Activated naive CD4-positive, alpha-beta T cell treated with anti-CD3 and anti-CD28 coated beads, Interleukin-2, amount 50 U/mL, for 16 hours (primary cell): Measurements from ENCODE around the gene ABLIM2.

Experiments used
- DNase-seq: peaks from one replicate; pipeline ENCODE4 v3.0.0-alpha.2; 2020

The ABLIM2 gene

DNA sequence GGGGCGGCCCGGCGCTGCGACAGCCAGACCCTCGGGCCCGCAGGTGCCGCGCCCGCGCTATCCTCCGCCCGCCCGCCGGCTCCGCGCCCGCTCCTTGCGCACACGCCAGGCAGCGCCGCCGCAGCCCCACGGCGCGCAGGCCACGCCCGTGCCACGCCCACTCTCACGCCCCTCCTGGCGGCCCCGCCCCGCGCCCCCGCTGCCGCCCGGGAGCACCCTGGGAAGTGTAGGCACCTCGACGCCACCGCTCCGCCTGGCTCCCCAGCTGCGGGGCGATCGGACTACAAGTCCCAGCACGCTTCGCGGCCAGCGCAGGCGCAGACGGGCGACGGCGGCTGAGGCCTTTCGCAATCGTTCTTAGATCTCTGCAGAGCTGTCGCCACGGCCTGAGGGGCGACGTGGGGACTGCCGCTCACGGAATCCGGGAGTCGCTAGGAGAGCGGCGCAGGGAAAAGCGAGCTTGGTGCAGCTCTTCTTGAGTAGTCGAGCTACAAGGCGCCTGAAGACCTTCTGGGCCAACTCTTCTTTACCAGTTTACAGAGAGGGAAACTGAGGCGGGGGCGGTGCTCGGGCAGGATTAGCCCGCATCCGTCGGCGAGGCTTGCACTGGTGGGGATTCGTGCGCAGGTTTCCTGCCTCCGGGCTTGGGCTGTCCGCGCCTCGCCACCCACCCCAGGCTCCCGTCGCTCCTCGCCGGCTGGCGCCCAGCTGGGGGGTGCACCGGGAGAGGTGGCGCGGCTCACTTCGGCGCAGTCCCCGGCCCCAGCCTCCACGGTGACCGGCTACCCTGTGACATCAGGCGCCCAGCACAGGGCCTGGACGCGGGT lies at the start of gene ABLIM2:
Gene ABLIM2, minus strand, starts transcription at position 104 of the 827 bp plus-strand sequence. CDS start 124 bp downstream, outside the sequence.
- DNase-seq, result peak; percentile 98

- DNase-seq, result no peak
These were observed 48.7 kb upstream of the ABLIM2 start for GRCh38 chr4:8207314-8207713.

DNA sequence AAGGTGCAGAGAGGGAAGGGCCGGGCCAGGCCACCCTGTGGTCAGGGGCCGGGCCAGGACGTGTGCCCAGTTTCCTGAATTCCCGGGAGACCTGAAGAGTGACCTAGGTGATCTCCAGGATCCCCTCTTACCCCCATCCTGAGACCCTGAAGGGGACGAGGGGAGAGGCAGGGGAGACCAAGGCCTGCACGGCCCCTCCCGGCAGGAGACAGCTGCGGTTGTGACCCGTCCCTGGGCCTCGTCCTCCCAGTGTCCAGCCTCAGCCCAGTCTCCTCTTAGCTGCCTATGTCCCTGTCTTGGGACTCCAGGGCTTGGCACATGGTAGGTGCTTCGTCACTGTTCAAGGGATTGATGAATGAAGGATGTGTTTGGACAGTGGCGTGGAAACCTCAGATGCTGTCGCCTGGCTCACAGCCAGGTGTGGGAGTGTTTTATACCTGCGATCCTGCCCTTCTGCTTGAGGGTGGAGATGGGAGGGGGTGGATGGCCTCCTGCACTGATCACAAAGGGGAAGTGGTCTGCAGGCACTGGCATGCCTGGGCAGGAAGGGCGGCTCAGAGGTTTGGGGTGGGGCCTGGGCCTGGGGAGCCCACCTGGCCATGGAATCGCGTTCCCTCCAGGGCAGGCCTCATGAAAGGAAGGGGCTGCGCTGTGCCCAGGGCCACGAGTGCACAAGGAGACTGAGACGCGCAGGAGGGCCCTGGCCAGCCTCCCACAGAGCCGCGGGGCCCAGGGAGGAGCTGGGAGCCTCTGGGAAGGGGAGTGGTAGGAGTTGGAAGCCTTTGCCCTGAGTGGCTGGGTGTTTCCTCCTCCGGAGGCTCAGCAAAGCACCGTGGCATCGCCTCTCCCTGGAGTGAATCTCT lies 47.4 kb upstream of the ABLIM2 start:
- DNase-seq, result no peak

DNA sequence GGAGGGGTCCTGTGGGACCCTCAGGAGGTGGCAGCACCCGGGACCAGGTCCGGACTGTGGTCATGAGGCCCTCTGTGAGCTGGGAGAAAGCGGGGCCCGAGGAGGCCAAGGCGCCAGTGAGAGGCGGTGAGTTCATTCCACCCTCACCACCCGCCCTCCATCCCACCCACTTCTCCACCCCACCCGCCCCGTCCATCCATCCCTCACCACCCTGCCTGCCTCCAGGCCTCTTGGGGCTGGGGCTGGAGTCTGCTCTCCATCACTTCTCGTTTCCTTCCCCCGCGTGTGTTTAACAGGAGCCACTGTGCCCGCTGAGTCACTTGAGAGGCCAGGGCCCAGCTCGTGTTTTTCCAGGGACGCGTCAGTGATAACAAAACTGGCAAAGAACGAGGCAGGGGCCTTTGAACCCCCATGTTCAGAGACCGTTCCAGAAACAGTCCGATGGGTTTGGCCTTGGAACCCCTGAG lies 46.7 kb upstream of the ABLIM2 start:
- DNase-seq, result no peak

DNA sequence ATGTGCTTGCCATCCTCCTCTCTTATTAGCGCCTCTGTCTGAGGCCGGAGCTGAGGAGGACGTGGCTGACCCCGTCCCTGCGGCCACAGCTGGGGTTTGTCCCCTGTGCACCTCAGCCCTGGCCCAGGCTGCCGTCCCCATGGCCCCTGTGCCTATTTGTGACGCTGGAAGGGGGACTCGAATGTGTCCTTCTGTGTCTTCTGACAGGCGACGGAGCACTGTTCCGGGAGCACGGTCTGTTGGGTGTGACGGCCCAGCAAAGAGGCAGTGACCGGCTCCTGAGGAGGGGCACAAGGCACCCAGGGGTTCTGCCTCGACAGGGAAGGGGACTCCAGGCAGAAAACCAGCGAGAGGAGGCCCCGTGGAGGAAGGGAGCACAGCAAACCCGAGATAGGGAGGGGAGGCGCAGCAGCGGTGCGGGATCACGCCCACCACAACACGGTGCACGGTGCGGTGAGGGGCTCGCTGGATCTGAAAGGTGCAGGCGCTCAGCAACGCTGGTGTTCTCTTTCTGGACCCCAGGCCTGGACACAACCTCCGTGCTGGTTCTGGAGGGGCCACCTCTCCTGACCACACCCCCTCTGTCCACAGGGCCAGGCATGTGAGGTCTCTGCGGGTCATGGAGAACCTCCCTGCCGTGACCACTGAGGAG lies 46.1 kb upstream of the ABLIM2 start:
- DNase-seq, result no peak

GRCh38 chr4:8203817-8204216 lies 45.2 kb upstream of the ABLIM2 start:
- DNase-seq, result no peak

- no peak for DNase-seq
These were observed 44.4 kb upstream of the ABLIM2 start for GRCh38 chr4:8203052-8203401.

DNA sequence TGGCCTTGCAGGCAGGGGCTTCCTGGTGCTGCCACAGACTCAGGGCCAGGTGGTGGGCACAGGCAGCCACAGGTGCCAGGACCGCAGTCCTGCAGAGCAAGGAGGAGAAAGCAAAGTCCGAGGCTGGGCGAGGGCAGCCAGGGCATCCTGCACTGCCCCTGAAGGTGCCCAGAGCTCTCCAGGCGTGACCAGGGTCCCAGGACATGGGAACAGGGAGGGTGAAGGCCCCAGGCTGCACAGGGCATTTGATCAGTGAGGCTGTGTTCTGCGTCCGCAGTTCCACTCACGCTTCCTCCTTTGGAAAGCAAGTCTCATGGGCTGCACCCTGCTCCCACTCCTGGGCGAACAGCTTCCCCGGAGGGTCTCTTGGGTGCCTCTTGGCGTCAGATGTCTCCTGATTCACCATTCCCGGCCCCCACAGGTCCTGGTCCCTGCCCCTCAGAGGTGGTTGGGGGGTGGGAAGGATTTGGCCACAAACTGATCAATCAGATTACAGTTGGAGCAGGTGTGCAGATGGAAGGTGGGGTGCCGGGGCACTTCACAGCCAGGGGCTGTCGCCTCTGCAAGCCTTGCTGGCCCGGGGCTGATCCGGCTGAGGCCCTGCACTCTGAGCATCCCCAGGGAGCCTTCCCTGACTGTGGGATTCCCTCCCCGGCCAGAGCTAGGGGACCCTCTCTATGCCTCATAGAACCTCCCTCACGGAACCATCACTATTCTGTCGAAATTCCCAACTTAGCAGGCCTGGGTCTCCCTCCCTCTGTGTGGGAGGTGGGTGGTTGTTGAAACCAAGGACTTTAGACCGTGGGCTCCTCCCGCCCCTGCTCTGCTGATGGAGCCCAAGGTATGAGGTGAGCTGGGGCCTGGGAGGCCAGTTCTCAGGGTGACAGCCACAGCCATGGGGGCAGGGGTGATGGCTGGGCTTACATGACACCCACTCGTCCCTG lies 43.8 kb upstream of the ABLIM2 start:
- DNase-seq, result no peak

- peak; percentile 54 for DNase-seq
These were observed 42.7 kb upstream of the ABLIM2 start for GRCh38 chr4:8201321-8201781.

GRCh38 chr4:8200302-8200975 lies 41.8 kb upstream of the ABLIM2 start:
- peak; percentile 44 for DNase-seq

- DNase-seq, result peak; percentile 28
These were observed 41.1 kb upstream of the ABLIM2 start for GRCh38 chr4:8199594-8200301.

DNA sequence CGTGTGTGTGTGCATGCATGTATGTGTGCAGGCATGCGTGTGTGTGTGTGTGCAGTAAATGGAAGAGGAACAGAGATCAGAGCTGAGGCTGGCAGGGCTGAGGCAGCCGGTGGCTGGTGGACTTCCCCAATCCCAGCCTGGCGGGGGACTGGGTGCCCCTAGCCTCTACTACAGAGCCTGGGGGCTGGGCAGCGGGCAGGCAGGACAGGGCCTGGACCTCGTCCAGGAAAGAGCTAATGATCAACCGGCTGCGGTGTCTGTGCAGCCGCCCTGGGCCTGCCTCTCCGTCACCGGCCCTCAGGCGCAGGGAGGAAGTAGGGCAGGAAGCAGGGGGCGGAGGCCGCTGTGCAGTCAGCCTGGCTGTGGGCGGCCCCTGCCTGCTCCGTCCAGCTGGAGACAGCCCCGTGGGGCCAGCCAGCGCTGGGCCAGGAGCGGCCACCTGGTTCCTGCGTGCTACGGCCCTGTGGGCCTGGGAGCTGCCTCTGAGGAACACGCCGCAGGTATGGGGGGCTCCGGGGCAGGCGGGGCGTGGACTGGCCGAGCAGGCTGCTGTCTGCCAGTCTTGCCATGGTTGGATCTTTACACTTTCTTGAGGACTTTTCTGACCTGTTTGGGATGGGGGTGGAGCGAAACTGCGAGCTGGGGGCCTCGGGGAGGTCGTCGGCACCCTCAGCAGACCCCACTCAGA lies 40.4 kb upstream of the ABLIM2 start, which contains the start of gene SH3TC1:
Gene SH3TC1, plus strand, starts transcription at position 385 of the 688 bp plus-strand sequence. CDS start 5,905 bp downstream, outside the sequence.
- DNase-seq, result peak; percentile 48

DNA sequence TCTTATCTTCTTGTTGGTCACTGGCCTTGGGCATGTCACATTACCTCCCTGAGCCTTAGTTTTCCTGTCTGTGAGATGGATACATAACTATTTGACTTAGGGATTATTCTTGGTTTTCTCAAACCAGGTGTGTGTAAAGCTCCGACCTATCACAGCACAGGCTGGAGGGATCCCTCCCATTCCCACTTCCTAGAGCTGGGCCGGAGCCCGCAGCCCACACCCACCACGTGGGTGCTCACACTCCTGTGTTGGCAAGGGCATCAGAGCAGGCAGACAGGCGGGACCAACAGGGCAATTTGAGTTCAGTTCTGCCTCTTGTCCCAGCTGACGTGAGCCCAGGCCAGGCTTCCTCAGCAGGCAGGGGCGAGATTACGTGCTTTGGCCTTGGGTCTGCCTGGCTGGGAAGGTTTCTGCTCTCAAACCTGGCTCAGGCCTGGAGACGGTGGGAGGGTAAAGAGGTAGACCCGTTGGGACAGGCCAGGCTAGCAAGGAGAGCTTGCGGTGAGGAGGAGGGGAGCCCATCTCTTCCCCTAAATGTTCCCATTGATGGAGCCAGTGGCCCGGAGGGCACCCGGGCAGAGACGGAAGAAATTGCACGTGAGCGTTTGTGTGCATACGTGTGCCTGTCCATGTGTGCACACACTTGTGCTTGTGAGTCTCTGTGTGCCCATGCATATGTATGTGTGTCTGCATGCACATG lies 39.7 kb upstream of the ABLIM2 start:
- DNase-seq, result no peak

- no peak for DNase-seq
These were observed 38.9 kb upstream of the ABLIM2 start for GRCh38 chr4:8197521-8197920.

GRCh38 chr4:8195841-8196458 lies 37.3 kb upstream of the ABLIM2 start:
- no peak for DNase-seq

DNA sequence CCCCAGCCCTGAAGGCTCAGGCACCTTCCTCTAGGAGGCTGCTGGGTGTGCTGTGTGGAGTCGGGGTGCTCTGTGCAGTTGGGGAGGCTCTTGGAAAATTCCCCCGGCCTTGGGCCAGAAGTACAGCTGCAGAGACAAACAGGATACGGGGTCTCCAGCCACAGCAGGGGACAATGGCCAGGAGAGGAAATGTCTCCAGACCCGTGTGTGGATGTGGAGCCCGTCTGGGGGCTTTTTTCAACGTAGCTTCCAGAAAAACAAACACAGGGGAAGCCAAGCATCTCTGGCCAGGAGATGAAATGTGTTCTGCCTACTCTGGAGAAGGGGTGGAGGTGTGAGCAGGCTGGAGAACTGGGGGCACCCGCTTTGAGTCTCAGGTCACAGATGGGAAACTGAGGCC lies 36.8 kb upstream of the ABLIM2 start:
- no peak for DNase-seq

- DNase-seq, result no peak
These were observed 36.0 kb upstream of the ABLIM2 start for GRCh38 chr4:8194306-8195242.
